ENCODE results near the gene GAB4.

GRCh38 chr22:16964366-16964765 lies 43.7 kb downstream of the GAB4 start:
- TF ChIP-seq CTCF (conservative IDR thresholded peaks at IDR 0.05; ENCODE audit: low read depth, low read length) (no peak), CEBPB (IDR thresholded peaks at IDR 0.05; ENCODE audit: low read depth, low read length) (no peak), MAZ (IDR thresholded peaks at IDR 0.05; ENCODE audit: borderline replicate concordance, low read depth, low read length) (no peak), SMC3 (IDR thresholded peaks at IDR 0.05; ENCODE audit: low read depth, low read length) (no peak), USF2 (IDR thresholded peaks at IDR 0.05; ENCODE audit: low read depth, low read length) (no peak), POLR2A (IDR thresholded peaks at IDR 0.05; ENCODE audit: low read depth, low read length) (no peak), RCOR1 (IDR thresholded peaks at IDR 0.05; ENCODE audit: insufficient replicate concordance, low read length) (no peak), MAFK (IDR thresholded peaks at IDR 0.05; ENCODE audit: low read depth, low read length) (no peak), NFE2L2 (IDR thresholded peaks at IDR 0.05; ENCODE audit: low read depth, low read length) (no peak), ELK1 (IDR thresholded peaks at IDR 0.05; ENCODE audit: borderline replicate concordance, low read depth, low read length) (no peak), FOS (IDR thresholded peaks at IDR 0.05; ENCODE audit: low read depth, low read length) (no peak), RFX5 (IDR thresholded peaks at IDR 0.05; ENCODE audit: low read depth, low read length) (no peak), BHLHE40 (IDR thresholded peaks at IDR 0.05; ENCODE audit: low read depth, low read length) (no peak)

Measured in IMR-90 (cell line).